ENCODE measurements around the gene DDB1.

DNA sequence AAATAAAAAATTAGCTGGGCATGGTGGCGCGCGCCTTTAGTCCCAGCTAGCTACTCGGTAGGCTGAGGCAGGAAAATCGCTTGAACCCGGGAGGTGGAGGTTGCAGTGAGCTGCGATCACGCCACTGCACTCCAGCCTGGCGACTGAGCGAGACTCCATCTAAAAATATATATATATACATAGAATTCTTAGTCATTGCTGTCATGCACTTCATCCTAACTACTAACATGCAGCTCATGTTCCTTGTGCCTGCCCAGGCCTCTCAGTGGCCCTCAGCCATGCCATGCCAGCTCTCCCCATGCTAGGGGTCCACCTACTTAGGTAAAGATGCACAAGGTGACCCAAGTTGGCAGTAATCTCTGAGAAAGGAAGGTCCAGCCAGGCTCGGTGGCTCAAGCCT lies 25.7 kb upstream of the DDB1 start:
- TF ChIP-seq, protein P1, sequence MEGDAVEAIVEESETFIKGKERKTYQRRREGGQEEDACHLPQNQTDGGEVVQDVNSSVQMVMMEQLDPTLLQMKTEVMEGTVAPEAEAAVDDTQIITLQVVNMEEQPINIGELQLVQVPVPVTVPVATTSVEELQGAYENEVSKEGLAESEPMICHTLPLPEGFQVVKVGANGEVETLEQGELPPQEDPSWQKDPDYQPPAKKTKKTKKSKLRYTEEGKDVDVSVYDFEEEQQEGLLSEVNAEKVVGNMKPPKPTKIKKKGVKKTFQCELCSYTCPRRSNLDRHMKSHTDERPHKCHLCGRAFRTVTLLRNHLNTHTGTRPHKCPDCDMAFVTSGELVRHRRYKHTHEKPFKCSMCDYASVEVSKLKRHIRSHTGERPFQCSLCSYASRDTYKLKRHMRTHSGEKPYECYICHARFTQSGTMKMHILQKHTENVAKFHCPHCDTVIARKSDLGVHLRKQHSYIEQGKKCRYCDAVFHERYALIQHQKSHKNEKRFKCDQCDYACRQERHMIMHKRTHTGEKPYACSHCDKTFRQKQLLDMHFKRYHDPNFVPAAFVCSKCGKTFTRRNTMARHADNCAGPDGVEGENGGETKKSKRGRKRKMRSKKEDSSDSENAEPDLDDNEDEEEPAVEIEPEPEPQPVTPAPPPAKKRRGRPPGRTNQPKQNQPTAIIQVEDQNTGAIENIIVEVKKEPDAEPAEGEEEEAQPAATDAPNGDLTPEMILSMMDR (IDR thresholded peaks at IDR 0.05; ENCODE audit: low read depth, low read length): no peak
- TF ChIP-seq POLR2A (IDR thresholded peaks at IDR 0.05; ENCODE audit: extremely low read depth, insufficient read length) (no peak), MYC (IDR thresholded peaks at IDR 0.05; ENCODE audit: low read depth, low read length) (no peak)
- TF ChIP-seq, protein P2, sequence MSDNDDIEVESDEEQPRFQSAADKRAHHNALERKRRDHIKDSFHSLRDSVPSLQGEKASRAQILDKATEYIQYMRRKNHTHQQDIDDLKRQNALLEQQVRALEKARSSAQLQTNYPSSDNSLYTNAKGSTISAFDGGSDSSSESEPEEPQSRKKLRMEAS (IDR thresholded peaks at IDR 0.05; ENCODE audit: low read depth, low read length): no peak

Measured in NB4 (cell line).